B cell (primary cell): ENCODE data around the gene ABCA7. TPM values are rescaled to one million over a fixed set of nuclear protein-coding genes. Genes with fewer than 3 reads are reported as not detected.

ENCODE experiments used
- ATAC-seq: fragments of 200-7000 bp; cut with Tn5 transposase; one replicate; pipeline ENCODE4 v1.10.0; 2021; ENCODE audit warnings: low read depth, mild to moderate bottlenecking, moderate number of reproducible peaks, moderate library complexity
- CTCF ChIA-PET: fragments of 350-600 bp; sonication (Branson Sonifier 250); formaldehyde crosslinking; loops from one replicate; lab custom pipeline; 2021; ENCODE audit warnings: antibody characterized with exemption, inconsistent platforms; lab: Charles Lee
- POLR2A ChIA-PET: fragments of 350-600 bp; sonication (Branson Sonifier 250); formaldehyde crosslinking; loops from one replicate; lab custom pipeline; 2021; ENCODE audit warnings: antibody characterized with exemption; lab: Charles Lee
- DNase-seq: peaks from one replicate; pipeline ENCODE4 v3.0.0; 2013
- H2AFZ ChIP-seq: 2 replicates; pipeline ENCODE4 v1.6.1; 2012; ENCODE audit warnings: mild to moderate bottlenecking, low read depth, low read length; ENCODE audit not compliant: insufficient read depth, poor library complexity, severe bottlenecking
- H3K27ac ChIP-seq, 2 donors: 1 replicate in 1 of 2; 2 replicates in 1 of 2; pipeline ENCODE4 v1.5.1; 2012 to 2013; ENCODE audit warnings: low read length in 2 of 2, mild to moderate bottlenecking in 2 of 2, moderate library complexity in 1 of 2
- H3K27me3 ChIP-seq, 4 experiments: fragments of 200-600 bp in 1 of 4; sonication (generic) in 1 of 4; replicated peaks in 1 of 4; 1 replicate in 2 of 4; 2 replicates in 2 of 4; pipeline versions ENCODE4 v1.6.1 to v1.7.0; 2013 to 2016; ENCODE audit warnings: low read length in 3 of 4, mild to moderate bottlenecking in 2 of 4, mixed read lengths in 1 of 4, moderate library complexity in 1 of 4; ENCODE audit not compliant: insufficient read depth in 4 of 4, control insufficient read depth in 3 of 4; ENCODE audit errors: control extremely low read depth in 1 of 4
- H3K36me3 ChIP-seq, 2 experiments: replicated peaks in 1 of 2; 1 replicate in 1 of 2; 2 replicates in 1 of 2; pipeline versions ENCODE4 v1.6.1 to v1.7.1; 2013; ENCODE audit warnings: low read length in 1 of 2; ENCODE audit not compliant: insufficient read depth in 2 of 2, control insufficient read depth in 1 of 2; ENCODE audit errors: control extremely low read depth in 1 of 2, extremely low read depth in 1 of 2
- H3K4me1 ChIP-seq, 2 donors: fragments of 200-600 bp in 1 of 2; sonication (generic) in 1 of 2; 1 replicate in 1 of 2; 2 replicates in 1 of 2; pipeline versions ENCODE4 v1.5.1 to v1.6.1; 2013 to 2017; ENCODE audit warnings: low read length in 2 of 2; ENCODE audit not compliant: control insufficient read depth in 2 of 2, insufficient read depth in 2 of 2
- H3K4me2 ChIP-seq: replicated peaks from 2 replicates; pipeline ENCODE3; 2012; ENCODE audit warnings: mild to moderate bottlenecking, low read depth, low read length; ENCODE audit not compliant: poor library complexity, severe bottlenecking
- H3K4me3 ChIP-seq, 5 experiments: fragments of 200-600 bp in 1 of 5; sonication (generic) in 1 of 5; 1 replicate in 3 of 5; 2 replicates in 2 of 5; pipeline versions ENCODE4 v1.5.1 to v1.7.0; 2011 to 2016; ENCODE audit warnings: low read length in 4 of 5, mild to moderate bottlenecking in 4 of 5, low read depth in 2 of 5, control low read depth in 1 of 5, moderate library complexity in 1 of 5; ENCODE audit not compliant: insufficient read depth in 1 of 5; ENCODE audit errors: control extremely low read depth in 1 of 5, extremely low read depth in 1 of 5
- H3K79me2 ChIP-seq: fragments of 200-600 bp; sonication (generic); one replicate; pipeline ENCODE4 v1.6.0; 2016; ENCODE audit warnings: low read length; ENCODE audit not compliant: control insufficient read depth, insufficient read depth
- H3K9ac ChIP-seq: fragments of 200-600 bp; sonication (generic); 2 replicates; pipeline ENCODE4 v1.6.1; 2017; ENCODE audit warnings: mild to moderate bottlenecking, low read length, moderate library complexity
- H3K9me3 ChIP-seq, 3 donors: one replicate each; pipeline versions ENCODE4 v1.6.1 to v1.7.1; 2013; ENCODE audit warnings: low read length in 2 of 3; ENCODE audit not compliant: control insufficient read depth in 2 of 3, insufficient read depth in 1 of 3; ENCODE audit errors: control extremely low read depth in 1 of 3
- H4K20me1 ChIP-seq: 2 replicates; pipeline ENCODE4 v1.6.0; 2012; ENCODE audit warnings: mild to moderate bottlenecking, low read length; ENCODE audit not compliant: insufficient read depth, control insufficient read depth, poor library complexity, severe bottlenecking
- H3K27ac Mint-ChIP-seq: one replicate; pipeline ENCODE4 v1.8.0; 2021; ENCODE audit warnings: mixed read lengths
- H3K27me3 Mint-ChIP-seq: one replicate; pipeline ENCODE4 v1.8.0; 2021; ENCODE audit warnings: mixed read lengths
- H3K4me1 Mint-ChIP-seq: one replicate; pipeline ENCODE4 v1.8.0; 2021; ENCODE audit warnings: mixed read lengths
- H3K4me3 Mint-ChIP-seq: one replicate; pipeline ENCODE4 v1.8.0; 2021; ENCODE audit warnings: mixed read lengths
- H3K9me3 Mint-ChIP-seq: one replicate; pipeline ENCODE4 v1.8.0; 2022; ENCODE audit warnings: mixed read lengths; ENCODE audit not compliant: insufficient read depth
- EZH2 ChIP-seq: IDR thresholded peaks from 2 replicates; pipeline ENCODE4 v1.6.1; 2012; ENCODE audit warnings: borderline replicate concordance, low read depth, mild to moderate bottlenecking, moderate library complexity, low read length; ENCODE audit not compliant: insufficient read depth, poor library complexity, severe bottlenecking
- WGBS: methylation state at CpG from one replicate; pipeline ENCODE4 v1.1.5; 2013; ENCODE audit warnings: missing lambda C conversion rate; ENCODE audit not compliant: insufficient coverage; 5-methylcytosine and 5-hydroxymethylcytosine counted together
- intact Hi-C: fragments of 100-400 bp; cut with micrococcal nuclease; formaldehyde crosslinking; loops from one replicate; pipeline ENCODE4 v1.10.0; 2022
- polyA plus RNA-seq: library from polyadenylated mRNA; depleted of rRNA; stranded (reverse); fragments of >200 nt; gene quantifications from 2 replicates; pipeline ENCODE4 v1.2.3, GENCODE V29; 2012
- total RNA-seq, 2 donors: library from RNA; stranded (reverse); fragments of 120-200 nt in 1 of 2; gene quantifications; 1 replicate in 1 of 2; 2 replicates in 1 of 2; pipeline versions ENCODE4 v1.2.3 to v1.2.4, GENCODE V29; 2013 to 2022
- TF ChIP-seq, protein P1 (sequence below): fragments of 200-600 bp; IDR thresholded peaks from one replicate; pipeline ENCODE4 v1.8.0; 2022; ENCODE audit warnings: antibody characterized with exemption, mild to moderate bottlenecking

ABCA7 gene
- total and polyA plus RNA-seq, 2 donors (not counting 1 experiment from before 2014, with no cell fraction given), result 192 to 281 TPM

DNA sequence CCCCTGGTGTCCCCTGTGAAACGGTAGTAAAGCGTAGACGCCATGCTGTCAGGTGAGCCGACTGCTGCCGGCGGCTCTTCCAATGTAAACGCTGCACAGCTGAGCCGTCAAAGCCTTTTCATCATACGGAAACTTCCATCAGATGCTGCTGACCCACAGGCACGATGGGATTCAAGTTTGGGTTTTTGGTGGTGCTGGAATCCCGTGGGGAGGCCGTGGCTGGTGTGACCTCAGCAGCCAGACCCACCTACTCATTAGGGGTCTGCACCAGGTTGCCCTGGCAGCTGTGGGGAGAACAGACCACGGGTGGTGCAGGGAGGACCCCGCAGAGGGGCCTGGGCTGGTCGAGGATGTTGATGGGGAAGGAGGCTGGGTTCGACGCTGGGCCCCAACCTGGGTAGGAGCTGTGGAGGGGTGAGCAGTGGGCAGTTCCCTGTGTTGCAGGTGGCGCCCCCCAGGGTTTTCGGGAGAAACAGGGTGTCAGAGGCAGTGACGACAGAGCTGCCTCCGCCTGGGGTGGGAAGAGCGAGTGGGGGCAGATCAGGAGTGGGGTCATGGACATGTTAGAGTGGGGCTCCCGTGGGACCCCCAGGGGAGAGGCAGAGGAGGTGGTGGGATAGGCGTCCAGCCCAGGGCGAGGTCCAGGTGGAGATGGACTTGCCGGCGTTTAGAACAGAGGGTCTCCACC, 33.1 kb upstream of the ABCA7 start:
- WGBS, result 88% methylated on average over 22 of the region's 27 CpGs
- Histone ChIP-seq H3K36me3 (peaks cover 0 to 9% of the 10 kb centered on the region in 2 experiments), H3K4me3 (no peak overlapping the region), H2AFZ (no peak overlapping the region), H3K9me3 (no peaks in the 10 kb centered on the region), H3K9ac (no peak overlapping the region), H4K20me1 (peaks cover 26% of the 10 kb centered on the region), H3K4me2 (no peak overlapping the region), H3K27ac (no peak overlapping the region), H3K79me2 (peaks cover under 1% of the 10 kb centered on the region), H3K27me3 (peaks cover 0 to 11% (median 3%) of the 10 kb centered on the region in 4 experiments), H3K4me1 (peaks cover 0 to 1% of the 10 kb centered on the region in 2 donors)
- H3K4me1 Mint-ChIP-seq, result peaks cover 2% of the 10 kb centered on the region
- ATAC-seq (no peak), DNase-seq (no peak)
- ChIA-PET CTCF (interaction anchor here (0.6 kb wide), 2 partner anchors 236 to 292 kb away, joined by 3 to 4 read pairs; no protein-coding TSS in a partner anchor), POLR2A (no interaction called here)
- H3K9me3 Mint-ChIP-seq, result no peaks in the 10 kb centered on the region
- H3K4me3 Mint-ChIP-seq, result no peak overlapping the region
- peak overlapping the region; percentile 32 for H3K27ac Mint-ChIP-seq
- intact Hi-C loops, result no loop called here
- H3K27me3 Mint-ChIP-seq, result peaks cover 5% of the 10 kb centered on the region
- TF ChIP-seq EZH2, result no peak
- TF ChIP-seq, protein P1, sequence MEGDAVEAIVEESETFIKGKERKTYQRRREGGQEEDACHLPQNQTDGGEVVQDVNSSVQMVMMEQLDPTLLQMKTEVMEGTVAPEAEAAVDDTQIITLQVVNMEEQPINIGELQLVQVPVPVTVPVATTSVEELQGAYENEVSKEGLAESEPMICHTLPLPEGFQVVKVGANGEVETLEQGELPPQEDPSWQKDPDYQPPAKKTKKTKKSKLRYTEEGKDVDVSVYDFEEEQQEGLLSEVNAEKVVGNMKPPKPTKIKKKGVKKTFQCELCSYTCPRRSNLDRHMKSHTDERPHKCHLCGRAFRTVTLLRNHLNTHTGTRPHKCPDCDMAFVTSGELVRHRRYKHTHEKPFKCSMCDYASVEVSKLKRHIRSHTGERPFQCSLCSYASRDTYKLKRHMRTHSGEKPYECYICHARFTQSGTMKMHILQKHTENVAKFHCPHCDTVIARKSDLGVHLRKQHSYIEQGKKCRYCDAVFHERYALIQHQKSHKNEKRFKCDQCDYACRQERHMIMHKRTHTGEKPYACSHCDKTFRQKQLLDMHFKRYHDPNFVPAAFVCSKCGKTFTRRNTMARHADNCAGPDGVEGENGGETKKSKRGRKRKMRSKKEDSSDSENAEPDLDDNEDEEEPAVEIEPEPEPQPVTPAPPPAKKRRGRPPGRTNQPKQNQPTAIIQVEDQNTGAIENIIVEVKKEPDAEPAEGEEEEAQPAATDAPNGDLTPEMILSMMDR, result no peak
